Transverse colon (tissue), 4 donors: ENCODE measurements around the gene MRAS. TPM values are rescaled to one million over a fixed set of nuclear protein-coding genes. Genes with fewer than 3 reads are reported as not detected.

Source experiments
- DNase-seq: peaks from one replicate; pipeline ENCODE4 v3.0.0-alpha.2; 2019
- H3K27ac ChIP-seq, 4 donors: fragments of 200-600 bp; sonication (generic); 2 replicates each; pipeline ENCODE4 v1.5.1; 2016 to 2018; ENCODE audit warnings: inconsistent platforms in 4 of 4
- H3K27me3 ChIP-seq: fragments of 200-600 bp; sonication (generic); 2 replicates; pipeline ENCODE4 v1.5.1; 2017; ENCODE audit warnings: inconsistent platforms
- H3K36me3 ChIP-seq, 4 donors: fragments of 200-600 bp; sonication (generic); 2 replicates each; pipeline ENCODE4 v1.5.1; 2017 to 2019; ENCODE audit warnings: inconsistent platforms in 4 of 4
- H3K4me1 ChIP-seq, 4 donors: fragments of 200-600 bp; sonication (generic); 2 replicates each; pipeline ENCODE4 v1.5.1; 2017 to 2020; ENCODE audit warnings: inconsistent platforms in 4 of 4
- H3K4me3 ChIP-seq, 4 donors: fragments of 200-600 bp; sonication (generic); 1 replicate in 1 of 4; 2 replicates in 3 of 4; pipeline versions ENCODE4 v1.5.1 to v1.6.1; 2017 to 2019; ENCODE audit warnings: inconsistent platforms in 4 of 4
- H3K9me3 ChIP-seq, 2 donors: fragments of 200-600 bp; sonication (generic); 2 replicates each; pipeline ENCODE4 v1.5.1; 2017 to 2019; ENCODE audit warnings: inconsistent platforms in 2 of 2
- EP300 ChIP-seq: sonication (generic); formaldehyde crosslinking; IDR thresholded peaks from one replicate; pipeline ENCODE4 v1.6.1; 2017; ENCODE audit warnings: antibody characterized with exemption, low read depth
- POLR2A ChIP-seq: fragments of 450-650 bp; IDR thresholded peaks from one replicate; pipeline ENCODE4 v1.6.1; 2016; ENCODE audit warnings: antibody characterized with exemption, mild to moderate bottlenecking, moderate library complexity
- POLR2AphosphoS5 ChIP-seq, 3 donors: sonication (generic); formaldehyde crosslinking; IDR thresholded peaks; one replicate each; pipeline ENCODE4 v1.6.1; 2016; ENCODE audit warnings: antibody characterized with exemption in 3 of 3
- WGBS, 2 donors: methylation state at CpG; one replicate each; pipeline ENCODE4 v1.1.5; 2018; ENCODE audit warnings: low coverage in 1 of 2; 5-methylcytosine and 5-hydroxymethylcytosine counted together
- in situ Hi-C, 4 donors: fragments of 200-750 bp; cut with MboI; loops; one replicate each; pipeline versions ENCODE4 v1.15.0 to v1.15.1; 2017; ENCODE audit warnings: low sequenced_read_pairs in 3 of 4, low pct_ligation_motif_present in 1 of 4, low pct_unique_long_range_greater_than_20kb in 1 of 4
- intact Hi-C: fragments of 100-400 bp; cut with DNase I; formaldehyde crosslinking; loops from one replicate; pipeline ENCODE4 v1.15.1; 2023; ENCODE audit warnings: low total_unique reads
- total RNA-seq, 4 donors: library from RNA; depleted of rRNA; stranded (reverse); fragments of >200 nt; gene quantifications; one replicate each; pipeline ENCODE4 v1.1.0, GENCODE V29; 2016
- TF ChIP-seq, protein P1 (sequence below), 5 experiments: fragments of 200-600 bp in 3 of 5; fragments of 450-650 bp in 2 of 5; sonication (generic) in 3 of 5; IDR thresholded peaks; 1 replicate in 2 of 5; 2 replicates in 3 of 5; pipeline ENCODE4 v1.5.1; 2016 to 2017; ENCODE audit warnings: antibody characterized with exemption in 5 of 5, inconsistent platforms in 3 of 5, mild to moderate bottlenecking in 2 of 5, moderate library complexity in 1 of 5

Gene MRAS
- total RNA-seq, 4 donors from 2014 or later = 3.0 to 9.6 (median 6.3) TPM

DNA sequence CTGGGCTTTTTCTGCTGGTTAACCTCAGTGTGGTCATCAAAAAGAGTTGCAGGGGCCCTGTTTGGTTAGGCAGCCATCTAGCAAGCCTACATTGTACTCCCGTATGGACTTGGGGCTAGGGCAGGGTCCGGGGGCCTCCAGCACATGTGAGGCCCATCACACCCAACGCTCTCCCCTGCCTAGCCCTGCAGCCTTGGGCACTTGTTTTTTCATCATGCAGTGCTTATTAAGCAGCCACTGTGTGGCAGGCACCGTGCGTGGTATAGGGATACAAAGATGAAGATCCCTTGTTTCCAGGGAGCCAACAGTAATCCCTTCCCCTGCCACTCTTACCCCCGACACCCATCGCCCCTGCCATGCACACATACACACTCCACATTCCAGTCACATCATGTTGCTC, 14.2 kb downstream of the MRAS start:
- 91% methylated on average over 7 of the region's 7 CpGs; no CpG with 5 or more reads in 1 of the 2 donors for WGBS, 2 donors
- H3K27ac ChIP-seq = no peak overlapping the region

DNA sequence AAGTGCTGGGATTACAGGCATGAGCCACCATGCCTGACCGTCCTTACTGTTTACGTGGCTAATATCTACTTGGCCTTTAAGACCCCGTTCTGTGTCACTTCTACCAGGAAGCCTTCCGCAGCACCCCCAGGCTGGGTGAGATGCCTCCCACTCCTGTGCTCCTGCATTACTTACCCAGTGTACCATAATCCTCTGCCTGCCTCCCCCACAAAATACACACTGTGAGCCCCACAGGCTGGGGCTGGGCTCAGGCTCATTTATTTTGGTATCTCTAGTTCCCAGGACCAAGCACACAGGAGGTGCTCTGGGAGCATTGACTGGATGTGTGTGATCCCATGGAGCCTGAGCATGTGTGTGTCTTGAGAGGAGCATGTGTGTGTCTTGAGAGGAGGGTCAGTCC, 14.9 kb downstream of the MRAS start:
- DNase-seq = no peak
- TF ChIP-seq EP300 (no peak), POLR2AphosphoS5 (IDR thresholded peaks at IDR 0.05) (no peak), POLR2A (no peak)
- TF ChIP-seq, protein P1, sequence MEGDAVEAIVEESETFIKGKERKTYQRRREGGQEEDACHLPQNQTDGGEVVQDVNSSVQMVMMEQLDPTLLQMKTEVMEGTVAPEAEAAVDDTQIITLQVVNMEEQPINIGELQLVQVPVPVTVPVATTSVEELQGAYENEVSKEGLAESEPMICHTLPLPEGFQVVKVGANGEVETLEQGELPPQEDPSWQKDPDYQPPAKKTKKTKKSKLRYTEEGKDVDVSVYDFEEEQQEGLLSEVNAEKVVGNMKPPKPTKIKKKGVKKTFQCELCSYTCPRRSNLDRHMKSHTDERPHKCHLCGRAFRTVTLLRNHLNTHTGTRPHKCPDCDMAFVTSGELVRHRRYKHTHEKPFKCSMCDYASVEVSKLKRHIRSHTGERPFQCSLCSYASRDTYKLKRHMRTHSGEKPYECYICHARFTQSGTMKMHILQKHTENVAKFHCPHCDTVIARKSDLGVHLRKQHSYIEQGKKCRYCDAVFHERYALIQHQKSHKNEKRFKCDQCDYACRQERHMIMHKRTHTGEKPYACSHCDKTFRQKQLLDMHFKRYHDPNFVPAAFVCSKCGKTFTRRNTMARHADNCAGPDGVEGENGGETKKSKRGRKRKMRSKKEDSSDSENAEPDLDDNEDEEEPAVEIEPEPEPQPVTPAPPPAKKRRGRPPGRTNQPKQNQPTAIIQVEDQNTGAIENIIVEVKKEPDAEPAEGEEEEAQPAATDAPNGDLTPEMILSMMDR (IDR thresholded peaks at IDR 0.05) = no peak
- Histone ChIP-seq H3K4me3 (no peak overlapping the region), H3K27me3 (no peaks in the 10 kb centered on the region), H3K9me3 (no peaks in the 10 kb centered on the region), H3K36me3 (no peaks in the 10 kb centered on the region), H3K4me1 (no peaks in the 10 kb centered on the region), H3K27ac (no peak overlapping the region)
- in situ Hi-C loops (no loop called here), intact Hi-C loops (no loop called here)
- WGBS, 2 donors = 80 to 94% methylated on average over 2 to 4 of the region's 4 CpGs

More for the DNA sequence above, 14.2 kb downstream of the MRAS start:
- Histone ChIP-seq H3K4me1 (no peaks in the 10 kb centered on the region), H3K4me3 (no peak overlapping the region), H3K27me3 (no peaks in the 10 kb centered on the region), H3K9me3 (no peaks in the 10 kb centered on the region), H3K36me3 (no peaks in the 10 kb centered on the region)
- intact Hi-C loops (no loop called here), in situ Hi-C loops (no loop called here)
- TF ChIP-seq, protein P1 (IDR thresholded peaks at IDR 0.05) = no peak
- TF ChIP-seq EP300 (no peak), POLR2A (no peak), POLR2AphosphoS5 (IDR thresholded peaks at IDR 0.05) (no peak)
- DNase-seq = no peak

DNA sequence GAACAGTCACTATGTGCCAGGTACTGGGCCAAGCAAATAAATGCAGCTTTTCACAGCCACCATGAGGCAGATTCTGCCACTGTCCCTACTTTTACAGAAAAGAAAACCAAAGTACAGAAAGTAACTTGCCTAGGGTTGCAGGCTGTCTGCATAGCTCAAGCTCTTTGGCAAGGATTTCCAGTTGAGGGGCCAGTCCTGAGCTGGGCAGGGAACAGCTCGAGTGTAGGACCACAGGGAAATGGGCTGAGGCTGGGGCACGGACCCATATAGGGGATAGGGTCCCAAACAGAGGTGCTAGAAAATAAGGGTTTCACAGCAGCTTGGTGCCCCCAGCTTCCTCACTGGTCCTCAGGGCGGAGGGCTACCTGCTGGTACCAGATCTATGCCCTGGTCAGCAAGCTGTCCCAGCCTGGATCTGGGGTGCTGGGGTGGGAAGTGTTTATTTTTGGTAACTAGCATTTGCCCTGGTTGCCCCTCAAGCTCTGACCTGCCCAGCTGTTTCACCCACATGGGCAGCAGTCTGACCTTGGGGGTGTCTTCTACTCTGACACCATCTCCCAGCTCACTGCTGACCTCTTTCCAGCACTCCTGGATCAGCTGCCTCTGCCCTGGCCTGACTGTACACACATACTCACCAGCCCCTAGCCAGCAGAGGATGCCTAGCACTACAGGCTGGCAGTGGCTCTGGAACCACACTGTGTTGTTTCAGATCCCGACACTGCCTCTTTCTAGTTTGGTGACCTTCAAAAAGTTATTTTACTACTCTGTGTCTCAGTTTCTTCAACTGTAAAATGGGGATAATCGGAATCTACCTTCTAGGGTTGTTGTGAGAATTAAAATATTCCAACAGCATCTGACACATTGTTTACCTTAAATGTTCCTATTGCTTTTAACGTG, 16.2 kb downstream of the MRAS start:
- no peak for DNase-seq
- intact Hi-C loops = no loop called here
- in situ Hi-C loops = no loop called here
- no peak overlapping the region for H3K4me3 ChIP-seq
- TF ChIP-seq POLR2AphosphoS5 (IDR thresholded peaks at IDR 0.05) (no peak), POLR2A (no peak), EP300 (no peak)
- TF ChIP-seq, protein P1 (IDR thresholded peaks at IDR 0.05) = no peak
- no peak overlapping the region for H3K27ac ChIP-seq
- no peaks in the 10 kb centered on the region for H3K4me1 ChIP-seq
- H3K9me3 ChIP-seq = no peaks in the 10 kb centered on the region
- WGBS, 2 donors = 73 to 82% methylated on average over 2 to 6 of the region's 6 CpGs
- no peaks in the 10 kb centered on the region for H3K36me3 ChIP-seq
- no peaks in the 10 kb centered on the region for H3K27me3 ChIP-seq

DNA sequence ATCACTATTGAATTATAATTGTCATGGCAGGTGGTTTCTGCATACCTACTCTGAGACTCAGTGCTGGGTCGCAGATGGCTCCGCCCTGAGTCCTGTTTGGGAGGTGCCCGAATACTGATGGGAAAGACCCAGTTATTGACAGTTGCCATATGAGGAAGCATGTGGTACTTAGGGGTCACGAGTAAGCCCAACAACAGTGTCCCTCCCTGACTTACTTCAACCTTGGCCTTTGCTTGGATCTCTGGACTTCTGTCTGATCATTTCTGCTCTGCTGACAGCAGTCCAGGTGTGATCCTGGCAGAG, 16.8 kb downstream of the MRAS start:
- WGBS, 2 donors = 95% methylated on average over 4 of the region's 4 CpGs; no CpG with 5 or more reads in 1 of the 2 donors
- TF ChIP-seq POLR2A (no peak), POLR2AphosphoS5 (IDR thresholded peaks at IDR 0.05) (no peak), EP300 (no peak)
- TF ChIP-seq, protein P1 (IDR thresholded peaks at IDR 0.05) = no peak
- no peak overlapping the region for H3K4me3 ChIP-seq
- no peaks in the 10 kb centered on the region for H3K36me3 ChIP-seq
- H3K4me1 ChIP-seq = no peaks in the 10 kb centered on the region
- H3K27me3 ChIP-seq = no peaks in the 10 kb centered on the region
- DNase-seq = no peak
- in situ Hi-C loops (no loop called here), intact Hi-C loops (no loop called here)
- H3K9me3 ChIP-seq = no peaks in the 10 kb centered on the region
- no peak overlapping the region for H3K27ac ChIP-seq
